Thyroid gland (tissue), 4 donors: ENCODE results near the gene POLR1B. TPM values are rescaled to one million over a fixed set of nuclear protein-coding genes. Genes with fewer than 3 reads are reported as not detected.
"Not testable (repeated sequence)": the region's sequence is repeated elsewhere in the genome, so short reads cannot be mapped to it uniquely, and the experiment has no call there.

Source experiments
- DNase-seq, 2 donors: peaks; one replicate each; pipeline ENCODE4 v3.0.0-alpha.2; 2019
- H3K27ac ChIP-seq, 3 donors: fragments of 200-600 bp; sonication (generic); 1 replicate in 2 of 3; 2 replicates in 1 of 3; pipeline ENCODE4 v1.5.1; 2016 to 2019; ENCODE audit warnings: mild to moderate bottlenecking in 1 of 3, moderate library complexity in 1 of 3
- H3K27me3 ChIP-seq: fragments of 200-600 bp; sonication (generic); one replicate; pipeline ENCODE4 v1.5.1; 2019
- H3K36me3 ChIP-seq, 2 donors: fragments of 200-600 bp; sonication (generic); one replicate each; pipeline ENCODE4 v1.5.1; 2016 to 2019
- H3K4me1 ChIP-seq, 2 donors: fragments of 200-600 bp; sonication (generic); one replicate each; pipeline ENCODE4 v1.5.1; 2017 to 2019
- H3K4me3 ChIP-seq, 3 donors: fragments of 200-600 bp; sonication (generic); replicated peaks in 1 of 3; 1 replicate in 2 of 3; 2 replicates in 1 of 3; pipeline ENCODE4 v1.5.1; 2016; ENCODE audit warnings: mild to moderate bottlenecking in 1 of 3
- H3K9me3 ChIP-seq: fragments of 200-600 bp; sonication (generic); one replicate; pipeline ENCODE4 v1.5.1; 2017
- CTCF ChIP-seq, 6 experiments: fragments of 200-600 bp in 3 of 6; fragments of 450-650 bp in 3 of 6; sonication (generic) in 3 of 6; IDR thresholded peaks; one replicate each; pipeline ENCODE4 v1.5.1; 2016 to 2019; ENCODE audit warnings: antibody characterized with exemption in 6 of 6, mild to moderate bottlenecking in 2 of 6, inconsistent platforms in 1 of 6, moderate library complexity in 1 of 6
- POLR2A ChIP-seq, 2 donors: fragments of 450-650 bp; IDR thresholded peaks; one replicate each; pipeline ENCODE4 v1.6.1; 2017; ENCODE audit warnings: antibody characterized with exemption in 2 of 2, mild to moderate bottlenecking in 2 of 2, moderate library complexity in 1 of 2
- WGBS, 2 donors: methylation state at CpG; one replicate each; pipeline ENCODE4 v1.1.5; 2017; 5-methylcytosine and 5-hydroxymethylcytosine counted together
- intact Hi-C: fragments of 100-400 bp; cut with DNase I; formaldehyde crosslinking; loops from one replicate; pipeline ENCODE4 v1.15.1; 2023
- total RNA-seq, 4 donors: library from RNA; depleted of rRNA; stranded (reverse); fragments of >200 nt; gene quantifications; one replicate each; pipeline ENCODE4 v1.2.3, GENCODE V29; 2016

Gene POLR1B
- total RNA-seq, 4 donors from 2014 or later: 18.5 to 27.4 (median 23.2) TPM

GRCh38 chr2:112604952-112605351 is 62.7 kb downstream of the POLR1B start:
- intact Hi-C loops: loop anchor here (5.0 kb wide), 1 partner anchor 117 kb away; the partner anchor contains the start of gene NT5DC4
- no peak overlapping the region for H3K27ac ChIP-seq
- no peaks in the 10 kb centered on the region for H3K27me3 ChIP-seq
- no peak for TF ChIP-seq POLR2A (IDR thresholded peaks at IDR 0.05)
- TF ChIP-seq CTCF (IDR thresholded peaks at IDR 0.05): no peak
- H3K9me3 ChIP-seq: no peaks in the 10 kb centered on the region
- H3K4me1 ChIP-seq: no peaks in the 10 kb centered on the region
- no peak overlapping the region for H3K4me3 ChIP-seq
- 80 to 88% methylated on average over 4 of the region's 4 CpGs for WGBS, 2 donors
- H3K36me3 ChIP-seq: no peaks in the 10 kb centered on the region
- DNase-seq: no peak

DNA sequence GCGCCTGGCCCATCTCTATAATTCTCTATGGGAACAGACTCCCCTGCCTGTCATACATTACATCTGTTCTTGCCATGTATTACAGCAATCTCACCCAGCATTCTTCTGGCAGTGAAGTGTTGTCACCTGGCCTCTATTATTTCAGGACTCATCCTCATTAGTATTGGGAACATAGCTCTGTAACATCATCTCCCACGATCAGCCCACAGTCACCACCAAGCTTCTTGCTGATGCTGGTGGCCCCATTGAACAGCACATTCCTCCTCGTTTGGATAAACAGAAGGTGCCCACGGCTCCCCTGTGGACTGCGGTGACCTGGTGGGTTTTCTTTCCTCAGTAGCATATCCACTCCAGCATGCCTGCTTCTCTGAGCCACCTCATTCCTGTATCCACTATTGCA is 63.7 kb downstream of the POLR1B start:
- Histone ChIP-seq H3K27ac (no peak overlapping the region), H3K36me3 (no peaks in the 10 kb centered on the region), H3K9me3 (no peaks in the 10 kb centered on the region), H3K4me3 (no peak overlapping the region), H3K4me1 (no peaks in the 10 kb centered on the region), H3K27me3 (no peaks in the 10 kb centered on the region)
- 83 to 87% methylated on average over 5 of the region's 5 CpGs for WGBS, 2 donors
- TF ChIP-seq POLR2A (IDR thresholded peaks at IDR 0.05) (no peak), CTCF (IDR thresholded peaks at IDR 0.05) (no peak)
- no peak for DNase-seq
- intact Hi-C loops: no loop called here

DNA sequence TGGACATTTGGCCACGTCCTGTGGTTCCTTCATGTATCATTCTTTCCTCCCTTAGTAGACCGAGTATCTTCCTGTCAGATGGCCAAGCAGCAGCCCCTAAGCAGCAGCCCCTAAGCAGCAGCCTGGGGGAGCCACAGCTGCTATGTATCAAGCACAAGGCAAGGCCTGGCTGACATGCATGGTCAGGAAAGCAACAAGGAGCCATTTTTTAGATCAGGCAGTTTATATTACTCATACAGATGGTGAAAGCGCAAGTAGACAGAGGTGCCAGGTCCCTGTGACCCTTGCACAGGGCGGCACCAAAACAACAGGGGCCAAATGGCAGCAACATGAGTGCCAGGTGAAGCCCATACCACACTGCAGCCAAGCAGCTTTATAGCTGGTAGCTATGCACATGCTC is 64.3 kb downstream of the POLR1B start:
- H3K4me3 ChIP-seq: no peak overlapping the region
- WGBS, 2 donors: 83% methylated on average over 4 of the region's 4 CpGs
- H3K4me1 ChIP-seq: no peaks in the 10 kb centered on the region
- no peaks in the 10 kb centered on the region for H3K36me3 ChIP-seq
- H3K9me3 ChIP-seq: no peaks in the 10 kb centered on the region
- H3K27ac ChIP-seq: no peak overlapping the region
- no peaks in the 10 kb centered on the region for H3K27me3 ChIP-seq
- TF ChIP-seq POLR2A (IDR thresholded peaks at IDR 0.05) (no peak), CTCF (IDR thresholded peaks at IDR 0.05) (no peak)
- intact Hi-C loops: no loop called here
- no peak for DNase-seq

- Histone ChIP-seq H3K27ac (no peak overlapping the region), H3K4me1 (no peaks in the 10 kb centered on the region), H3K4me3 (no peak overlapping the region), H3K9me3 (no peaks in the 10 kb centered on the region), H3K27me3 (no peaks in the 10 kb centered on the region), H3K36me3 (no peaks in the 10 kb centered on the region)
- WGBS, 2 donors: 72 to 81% methylated on average over 8 of the region's 8 CpGs
- intact Hi-C loops: no loop called here
- TF ChIP-seq POLR2A (IDR thresholded peaks at IDR 0.05) (no peak), CTCF (IDR thresholded peaks at IDR 0.05) (no peak)
- peak; percentile 67 to 74 for DNase-seq
These were observed 65.6 kb downstream of the POLR1B start for GRCh38 chr2:112607680-112608438.

DNA sequence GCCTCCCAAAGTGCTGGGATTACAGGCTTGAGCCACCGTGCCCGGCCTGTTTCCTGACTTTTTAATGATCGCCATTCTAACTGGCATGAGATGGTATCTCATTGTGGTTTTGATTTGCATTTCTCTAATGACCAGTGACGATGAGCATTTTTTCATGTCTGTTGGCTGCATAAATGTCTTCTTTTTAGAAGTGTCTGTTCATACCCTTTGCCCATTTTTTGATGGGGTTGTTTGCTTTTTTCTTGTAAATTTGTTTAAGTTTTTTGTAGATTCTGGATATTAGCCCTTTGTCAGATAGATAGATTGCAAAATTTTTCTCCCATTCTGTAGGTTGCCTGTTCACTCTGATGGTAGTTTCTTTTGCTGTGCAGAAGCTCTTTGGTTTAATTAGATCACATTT is 67.1 kb downstream of the POLR1B start:
- H3K36me3 ChIP-seq, H3K9me3 ChIP-seq, DNase-seq, H3K27me3 ChIP-seq, intact Hi-C loops, H3K4me3 ChIP-seq, H3K27ac ChIP-seq, H3K4me1 ChIP-seq: not testable (repeated sequence)
- 93 to 97% methylated on average over 4 of the region's 4 CpGs for WGBS, 2 donors

DNA sequence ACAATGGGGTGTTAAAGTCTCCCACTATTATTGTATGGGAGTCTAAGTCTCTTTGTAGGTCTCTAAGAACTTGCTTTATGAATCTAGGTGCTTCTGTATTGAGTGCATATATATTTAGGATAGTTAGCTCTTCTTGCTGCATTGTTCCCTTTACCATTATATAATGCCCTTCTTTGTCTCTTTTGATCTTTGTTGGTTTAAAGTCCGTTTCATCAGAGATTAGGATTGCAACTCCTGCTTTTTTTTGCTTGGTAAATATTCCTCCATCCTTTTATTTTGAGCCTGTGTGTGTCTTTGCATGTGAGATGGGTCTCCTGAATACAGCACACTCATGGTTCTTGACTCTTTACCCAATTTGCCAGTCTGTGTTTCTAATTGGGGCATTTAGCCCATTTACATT is 70.0 kb downstream of the POLR1B start:
- H3K4me3 ChIP-seq, H3K27ac ChIP-seq, H3K9me3 ChIP-seq, H3K27me3 ChIP-seq, H3K36me3 ChIP-seq, DNase-seq, H3K4me1 ChIP-seq, intact Hi-C loops: not testable (repeated sequence)
- 75 to 82% methylated on average over 1 of the region's 1 CpG for WGBS, 2 donors
